HCT116 (cell line): ENCODE measurements around the gene AGAP1.

Source experiments
- CBX3 ChIP-seq: IDR thresholded peaks from 2 replicates; pipeline ENCODE4 v1.6.1; 2012; ENCODE audit warnings: low read depth
- EZH2 ChIP-seq: fragments of 200-600 bp; sonication (generic); IDR thresholded peaks from 2 replicates; pipeline ENCODE4 v1.6.1; 2017; ENCODE audit warnings: antibody characterized with exemption, mixed run types
- FOSL1 ChIP-seq: IDR thresholded peaks from 2 replicates; pipeline ENCODE4 v1.6.1; 2012; ENCODE audit warnings: low read depth
- POLR2A ChIP-seq: IDR thresholded peaks from 2 replicates; pipeline ENCODE4 v1.7.0; 2011; ENCODE audit warnings: borderline replicate concordance; ENCODE audit not compliant: insufficient read depth, insufficient read length; ENCODE audit errors: extremely low read depth
- RAD21 ChIP-seq: IDR thresholded peaks from 2 replicates; pipeline ENCODE4 v1.6.1; 2012; ENCODE audit warnings: low read depth, mild to moderate bottlenecking
- SIN3A ChIP-seq: IDR thresholded peaks from 2 replicates; pipeline ENCODE4 v1.6.1; 2012; ENCODE audit warnings: low read depth
- TCF7L2 ChIP-seq: IDR thresholded peaks from 2 replicates; pipeline ENCODE4 v1.7.0; 2011; ENCODE audit warnings: borderline replicate concordance, inconsistent platforms; ENCODE audit not compliant: insufficient read depth, insufficient read length; ENCODE audit errors: extremely low read depth
- ZBTB33 ChIP-seq: IDR thresholded peaks from 2 replicates; pipeline ENCODE4 v1.6.1; 2011; ENCODE audit warnings: mild to moderate bottlenecking, low read length, moderate library complexity; ENCODE audit not compliant: insufficient replicate concordance; ENCODE audit errors: extremely low read depth
- ZFX ChIP-seq: fragments of 450-650 bp; IDR thresholded peaks from 2 replicates; pipeline ENCODE4 v1.6.1; 2017
- TF ChIP-seq, protein P1 (sequence below), 3 experiments: fragments of 200-600 bp in 1 of 3; sonication (generic) in 1 of 3; IDR thresholded peaks in 2 of 3; conservative IDR thresholded peaks in 1 of 3; 2 replicates each; pipeline ENCODE4 v1.5.1; 2012 to 2017; ENCODE audit warnings: low read depth in 2 of 3, low read length in 2 of 3, antibody characterized with exemption in 1 of 3, borderline replicate concordance in 1 of 3, control low read depth in 1 of 3, mild to moderate bottlenecking in 1 of 3, mixed read lengths in 1 of 3, mixed run types in 1 of 3, moderate library complexity in 1 of 3; ENCODE audit not compliant: insufficient read depth in 1 of 3

- TF ChIP-seq, protein P1, sequence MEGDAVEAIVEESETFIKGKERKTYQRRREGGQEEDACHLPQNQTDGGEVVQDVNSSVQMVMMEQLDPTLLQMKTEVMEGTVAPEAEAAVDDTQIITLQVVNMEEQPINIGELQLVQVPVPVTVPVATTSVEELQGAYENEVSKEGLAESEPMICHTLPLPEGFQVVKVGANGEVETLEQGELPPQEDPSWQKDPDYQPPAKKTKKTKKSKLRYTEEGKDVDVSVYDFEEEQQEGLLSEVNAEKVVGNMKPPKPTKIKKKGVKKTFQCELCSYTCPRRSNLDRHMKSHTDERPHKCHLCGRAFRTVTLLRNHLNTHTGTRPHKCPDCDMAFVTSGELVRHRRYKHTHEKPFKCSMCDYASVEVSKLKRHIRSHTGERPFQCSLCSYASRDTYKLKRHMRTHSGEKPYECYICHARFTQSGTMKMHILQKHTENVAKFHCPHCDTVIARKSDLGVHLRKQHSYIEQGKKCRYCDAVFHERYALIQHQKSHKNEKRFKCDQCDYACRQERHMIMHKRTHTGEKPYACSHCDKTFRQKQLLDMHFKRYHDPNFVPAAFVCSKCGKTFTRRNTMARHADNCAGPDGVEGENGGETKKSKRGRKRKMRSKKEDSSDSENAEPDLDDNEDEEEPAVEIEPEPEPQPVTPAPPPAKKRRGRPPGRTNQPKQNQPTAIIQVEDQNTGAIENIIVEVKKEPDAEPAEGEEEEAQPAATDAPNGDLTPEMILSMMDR (IDR thresholded peaks at IDR 0.05 in 2 of 3, conservative IDR thresholded peaks at IDR 0.05 in 1 of 3; ENCODE audit: borderline replicate concordance in 1 of 3, insufficient read depth in 1 of 3, low read depth in 2 of 3, low read length in 2 of 3), result no peak
- TF ChIP-seq ZFX (no peak), SIN3A (no peak), EZH2 (no peak), POLR2A (no peak), TCF7L2 (no peak), CBX3 (no peak), ZBTB33 (no peak), FOSL1 (no peak), RAD21 (no peak)
These were observed 103.3 kb downstream of the AGAP1 start for GRCh38 chr2:235597081-235597615.
